T-helper 2 cell (primary cell): Measurements from ENCODE around the gene PTPRN2.
"Not testable (repeated sequence)": the region's sequence is repeated elsewhere in the genome, so short reads cannot be mapped to it uniquely, and the experiment has no call there.

Source experiments
- DNase-seq, 5 experiments: peaks; one replicate each; pipeline versions ENCODE4 v3.0.0 to v3.0.0-alpha.2; 2012 to 2022

The PTPRN2 gene

GRCh38 chr7:157847756-157848487 is 739.7 kb downstream of the PTPRN2 start:
- not testable (repeated sequence) for DNase-seq

DNA sequence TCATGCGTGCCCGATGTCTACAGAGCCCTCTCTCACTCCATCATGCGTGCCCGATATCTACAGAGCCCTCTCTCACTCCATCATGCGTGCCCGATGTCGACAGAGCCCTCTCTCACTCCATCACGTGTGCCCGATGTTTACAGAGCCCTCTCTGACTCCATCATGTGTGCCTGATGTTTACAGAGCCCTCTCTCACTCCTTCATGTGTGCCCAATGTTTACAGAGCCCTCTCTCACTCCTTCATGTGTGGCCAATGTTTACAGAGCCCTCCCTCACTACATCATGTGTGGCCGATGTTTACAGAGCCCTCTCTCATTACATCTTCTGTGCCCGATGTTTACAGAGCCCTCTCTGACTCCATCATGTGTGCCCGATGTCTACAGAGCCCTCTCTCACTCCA is 740.9 kb downstream of the PTPRN2 start:
- not testable (repeated sequence) for DNase-seq

DNA sequence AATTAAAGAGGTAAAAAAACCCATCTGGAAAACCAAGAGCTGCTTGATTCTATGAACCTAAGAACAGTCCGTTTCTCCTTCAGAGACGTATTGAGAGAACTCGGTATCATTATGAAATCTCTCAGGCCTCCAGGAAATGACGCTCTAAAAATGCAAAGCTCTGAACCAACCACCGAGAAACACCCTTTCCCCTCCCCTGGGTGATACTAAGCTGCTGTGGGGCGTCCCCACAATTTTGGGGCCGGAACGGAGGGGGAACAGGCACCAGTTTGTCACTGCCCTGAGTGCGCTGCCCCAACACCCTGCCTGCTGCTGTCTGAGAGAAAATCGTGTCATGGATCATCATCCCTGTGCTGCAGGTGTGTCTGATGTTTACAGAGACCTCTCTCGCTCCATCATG is 741.4 kb downstream of the PTPRN2 start:
- peak in 1 of 5 experiments; percentile 74 for DNase-seq

- no peak for DNase-seq
Measured at GRCh38 chr7:157845203-157845835, 742.3 kb downstream of the PTPRN2 start.

- no peak for DNase-seq
Measured at GRCh38 chr7:157844611-157845010, 743.0 kb downstream of the PTPRN2 start.

DNA sequence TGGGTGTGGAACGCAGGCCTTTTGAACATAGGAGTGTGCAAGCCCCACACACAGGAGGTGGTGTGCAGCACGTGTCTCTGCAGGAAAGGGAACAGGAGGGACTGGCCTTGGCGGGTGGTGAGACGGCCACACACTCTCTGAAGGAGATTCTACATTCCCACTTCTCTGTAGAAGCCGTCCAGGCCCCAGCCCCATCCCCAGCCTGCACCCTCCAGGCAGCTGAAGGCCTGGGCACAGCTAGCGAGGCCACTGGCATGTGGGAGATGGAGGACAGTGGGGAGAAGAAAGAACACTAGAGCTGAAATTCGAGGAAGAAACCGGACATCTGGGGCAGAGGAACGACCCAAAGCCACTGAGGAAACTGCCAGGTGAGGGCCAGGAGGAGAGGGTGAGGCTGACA is 743.5 kb downstream of the PTPRN2 start:
- DNase-seq, result no peak

DNA sequence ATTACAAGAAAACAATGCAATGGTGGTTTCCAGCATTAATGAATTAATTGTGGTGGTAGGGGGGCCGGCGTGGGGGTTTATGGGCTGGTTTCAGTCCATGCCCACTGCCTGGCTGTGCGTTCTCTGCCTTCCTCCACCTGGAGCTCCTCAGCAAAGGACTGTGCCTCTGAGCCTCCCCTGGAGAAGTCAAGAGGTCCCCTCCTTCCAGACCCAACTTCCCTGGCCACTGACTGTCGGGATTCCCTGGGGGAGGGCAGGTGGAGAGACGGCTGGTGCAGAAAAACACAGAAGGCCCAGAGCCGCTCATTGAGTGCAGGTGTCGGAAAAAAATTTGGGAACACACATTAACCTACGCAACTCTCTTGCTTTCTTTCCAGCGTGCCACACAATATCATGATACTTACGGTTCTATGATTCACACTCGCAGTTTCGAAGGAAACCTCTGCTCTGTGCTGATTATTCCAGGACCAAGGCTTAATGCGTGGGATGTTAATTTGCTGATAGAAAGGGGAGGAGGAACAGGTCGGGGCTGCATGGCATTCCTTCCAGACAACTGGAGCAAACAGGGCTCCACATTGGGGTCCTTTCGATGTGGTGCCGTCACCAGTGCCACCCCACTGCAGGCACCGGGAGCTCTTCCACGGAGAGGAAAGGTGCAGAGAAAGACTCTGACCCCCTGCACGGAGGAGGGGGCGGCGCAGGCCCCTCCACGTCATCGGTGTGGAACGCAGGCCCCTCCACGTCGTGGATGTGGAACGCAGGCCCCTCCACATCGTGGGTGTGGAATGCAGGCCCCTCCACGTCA is 744.1 kb downstream of the PTPRN2 start:
- no peak for DNase-seq

- no peak for DNase-seq
Measured at GRCh38 chr7:157841773-157842370, 745.8 kb downstream of the PTPRN2 start.

DNA sequence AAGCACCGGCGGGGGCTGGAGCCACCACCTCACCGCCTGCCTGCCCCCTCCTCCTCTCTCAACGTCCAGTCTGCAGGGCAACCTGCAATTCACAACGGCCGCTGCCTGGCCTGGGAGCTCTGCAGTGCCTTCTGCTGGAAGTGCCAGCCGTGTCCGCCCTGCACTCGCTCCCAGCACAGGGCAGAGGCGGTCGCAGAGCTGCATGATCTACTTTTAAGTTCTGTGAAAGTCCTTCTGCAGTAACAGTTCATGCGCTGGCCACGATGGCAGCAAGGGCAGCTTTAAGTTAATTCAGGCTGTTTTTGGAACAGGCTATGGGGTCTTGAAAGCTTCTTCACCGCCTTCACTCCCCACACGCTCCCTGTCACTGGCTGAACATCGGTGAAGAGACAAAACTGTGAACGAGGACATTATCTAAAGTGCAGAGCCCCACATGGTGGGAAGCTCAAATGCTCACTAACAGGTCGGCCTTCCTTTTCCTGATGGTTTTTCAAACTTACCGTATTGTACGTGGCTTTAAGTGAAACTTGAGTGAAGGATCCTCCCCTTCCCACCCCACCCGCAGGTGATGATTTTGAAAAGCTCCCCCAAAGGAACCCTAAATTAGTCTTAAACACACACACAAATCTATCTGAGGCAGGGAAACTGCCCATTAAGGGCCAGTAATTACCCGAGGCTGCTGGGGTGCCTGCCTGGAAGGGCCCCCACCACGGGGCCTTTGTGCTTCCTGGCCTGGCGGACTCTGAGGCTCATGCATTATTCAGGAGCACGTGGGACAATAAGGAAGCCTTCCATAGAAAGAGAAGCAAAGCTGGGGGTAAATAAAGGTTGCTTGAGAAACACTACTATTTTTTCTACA is 746.5 kb downstream of the PTPRN2 start:
- DNase-seq, result no peak

DNA sequence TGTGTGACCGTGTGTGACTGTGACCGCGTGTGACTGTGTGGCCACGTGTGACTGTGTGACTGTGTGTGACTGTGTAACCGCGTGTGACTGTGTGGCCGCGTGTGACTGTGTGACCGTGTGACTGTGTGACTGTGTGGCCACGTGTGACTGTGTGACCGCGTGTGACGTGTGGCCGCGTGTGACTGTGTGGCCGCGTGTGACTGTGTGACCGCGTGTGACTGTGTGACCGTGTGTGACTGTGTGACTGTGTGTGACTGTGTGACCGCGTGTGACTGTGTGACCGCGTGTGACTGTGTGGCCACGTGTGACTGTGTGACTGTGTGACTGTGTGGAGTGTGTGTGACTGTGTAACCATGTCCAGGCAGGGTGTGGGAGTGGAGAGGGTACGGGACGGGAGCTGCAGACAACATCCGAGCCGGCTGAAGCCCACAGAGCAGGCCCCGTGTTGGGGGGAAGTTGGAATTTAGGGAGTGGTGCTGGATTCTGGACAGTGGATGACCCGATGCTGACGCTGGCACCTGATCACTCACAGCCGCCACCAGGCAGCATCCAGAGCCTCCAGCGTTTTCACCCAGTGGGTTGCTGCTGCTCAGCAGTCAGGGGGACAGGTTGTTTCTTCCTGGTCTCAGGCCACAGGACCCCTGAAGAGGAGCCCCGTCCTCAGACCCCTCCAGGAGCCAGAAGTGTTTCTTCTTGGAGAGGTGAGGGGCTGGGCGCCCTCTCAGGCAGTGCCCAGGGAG is 747.3 kb downstream of the PTPRN2 start:
- no peak for DNase-seq

DNA sequence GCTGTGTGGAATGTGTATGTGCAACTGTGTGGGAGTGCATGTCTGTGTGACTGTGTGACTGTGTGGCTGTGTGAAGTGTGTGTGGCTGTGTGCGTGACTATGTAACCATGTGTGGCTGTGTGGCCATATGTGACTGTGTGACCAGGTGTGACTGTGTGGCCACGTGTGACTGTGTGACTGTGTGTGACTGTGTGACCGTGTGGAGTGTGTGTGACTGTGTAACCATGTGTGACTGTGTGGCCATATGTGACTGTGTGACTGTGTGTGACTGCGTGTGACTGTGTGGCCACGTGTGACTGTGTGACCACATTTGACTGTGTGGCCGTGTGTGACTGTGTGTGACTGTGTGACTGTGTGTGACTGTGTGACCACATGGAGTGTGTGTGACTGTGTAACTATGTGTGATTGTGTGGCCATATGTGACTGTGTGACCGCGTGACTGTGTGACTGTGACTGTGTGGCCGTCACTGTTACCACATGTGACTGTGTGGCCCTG is 747.9 kb downstream of the PTPRN2 start:
- DNase-seq, result no peak

GRCh38 chr7:157839226-157839625 is 748.4 kb downstream of the PTPRN2 start:
- DNase-seq, result no peak

DNA sequence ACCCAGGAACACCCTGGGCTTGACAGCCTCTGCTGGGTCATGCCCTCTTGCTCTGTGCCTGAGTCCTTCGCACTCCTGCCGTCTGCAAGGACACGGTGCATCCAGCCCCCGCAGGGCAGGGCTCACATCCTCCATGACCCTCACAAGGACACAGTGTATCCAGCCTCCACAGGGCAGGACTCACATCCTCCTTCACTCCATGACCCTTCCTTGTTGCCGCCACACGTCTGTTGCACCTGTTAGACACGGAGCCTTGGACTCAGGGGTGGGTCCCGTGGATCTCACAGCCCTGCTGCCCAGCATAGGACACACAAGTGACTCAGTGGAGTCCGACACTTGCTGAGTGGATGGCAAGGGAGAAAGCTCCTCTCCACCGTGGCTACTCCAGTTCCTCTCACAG is 750.1 kb downstream of the PTPRN2 start:
- no peak for DNase-seq

DNA sequence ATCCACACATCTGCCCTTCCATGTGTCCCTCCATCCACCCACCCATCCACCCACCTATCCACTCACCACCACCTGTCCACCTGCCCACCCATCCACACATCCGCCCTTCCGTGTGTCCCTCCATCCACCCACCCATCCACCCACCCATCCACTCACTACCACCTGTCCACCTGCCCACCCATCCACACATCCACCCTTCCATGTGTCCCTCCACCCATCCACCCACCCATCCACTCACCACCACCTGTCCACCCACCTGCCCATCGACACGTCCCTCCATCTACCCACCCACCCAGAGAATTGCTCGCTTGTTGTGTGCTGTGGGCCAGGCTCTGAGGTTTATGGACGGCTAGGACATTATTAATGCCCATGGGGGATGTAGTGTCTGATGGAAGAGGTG is 750.6 kb downstream of the PTPRN2 start:
- DNase-seq, result no peak

DNA sequence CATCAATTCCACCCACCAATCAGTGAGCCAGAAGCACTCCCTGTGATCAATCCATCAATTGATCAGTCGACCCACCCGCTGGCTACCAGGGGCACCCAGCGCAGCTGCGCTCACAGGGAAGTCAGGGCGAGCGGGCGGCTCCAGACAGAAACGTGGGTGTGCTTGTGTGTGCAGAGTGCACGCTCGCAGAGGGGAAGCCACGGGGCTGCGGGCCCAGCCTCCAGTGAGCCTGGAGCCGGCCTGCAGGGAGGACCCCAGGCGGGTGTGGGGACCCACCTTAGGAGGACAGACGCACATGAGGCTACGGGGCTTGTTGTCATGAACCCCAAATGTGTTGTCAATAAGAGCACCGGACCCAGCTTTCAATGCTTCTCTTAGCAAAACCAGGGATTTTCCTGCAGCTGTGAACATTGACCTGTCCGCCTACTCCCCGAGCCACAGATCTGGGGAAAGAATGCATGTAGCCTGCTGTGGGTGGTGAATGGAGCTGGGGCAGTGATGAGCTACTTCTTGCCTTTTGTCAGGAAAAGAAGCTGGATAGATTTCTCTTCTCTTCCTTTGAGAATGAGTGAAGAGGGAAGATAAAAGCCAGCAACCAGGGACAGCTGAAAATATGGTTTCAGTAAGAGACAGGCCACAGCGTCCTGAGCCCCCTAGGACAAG is 753.0 kb downstream of the PTPRN2 start:
- DNase-seq, result no peak

- no peak for DNase-seq
Measured at GRCh38 chr7:157832866-157833607, 754.6 kb downstream of the PTPRN2 start.

GRCh38 chr7:157832421-157832820 is 755.2 kb downstream of the PTPRN2 start:
- no peak for DNase-seq

GRCh38 chr7:157832006-157832405 is 755.6 kb downstream of the PTPRN2 start:
- no peak for DNase-seq

DNA sequence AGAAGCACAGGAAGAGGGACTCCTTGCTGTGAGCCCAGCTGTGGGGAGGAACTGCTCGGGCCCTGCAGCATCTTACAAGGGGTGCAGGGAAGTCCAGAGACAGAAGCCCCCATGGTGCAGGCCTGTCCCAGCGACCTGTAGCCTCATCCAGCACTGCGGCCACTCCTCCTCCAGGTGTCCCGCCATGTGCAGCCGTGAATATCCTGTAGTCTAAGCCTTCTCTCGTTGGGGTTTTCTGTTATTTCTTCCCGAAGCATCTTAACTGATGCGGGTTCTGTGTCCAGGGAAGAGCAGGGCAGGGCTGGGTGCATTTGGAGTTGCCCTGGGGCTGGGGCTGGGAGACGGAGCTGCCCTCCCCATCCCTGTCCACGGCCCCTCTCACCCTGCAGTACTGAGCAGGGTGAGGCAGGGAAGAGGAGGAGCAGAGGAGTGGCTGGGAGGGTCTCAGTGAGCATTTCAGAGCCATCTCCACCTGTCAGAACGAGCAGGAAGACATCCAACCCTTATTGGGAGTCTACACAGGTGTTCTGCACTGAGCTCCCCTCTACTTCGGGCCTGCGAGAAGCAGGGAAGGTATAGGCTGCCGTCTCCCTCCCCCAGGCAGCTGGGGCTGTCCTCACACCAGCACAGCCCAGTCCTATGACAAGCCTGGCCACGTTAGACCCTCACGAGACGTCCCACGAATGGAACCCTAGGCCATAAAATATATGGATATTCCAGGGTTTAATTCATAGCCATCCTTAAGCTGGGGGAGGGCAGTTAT is 756.3 kb downstream of the PTPRN2 start:
- no peak for DNase-seq
